ENCODE data around the gene ATOX1. TPM values are rescaled to one million over a fixed set of nuclear protein-coding genes. Genes with fewer than 3 reads are reported as not detected.

The ATOX1 gene
- total and polyA plus RNA-seq, 9 of the 15 experiments (the other 6 are each of a cell fraction or from before 2014, with no cell fraction given): 59.2 to 318 (median 86.2) TPM

GRCh38 chr5:151758430-151759241, at the start of gene ATOX1 (continued):
- peak; percentile 56 for TF ChIP-seq PCBP1 (IDR thresholded peaks at IDR 0.05; ENCODE audit: low read depth, low read length, poor library complexity, severe bottlenecking)
- no peak for TF ChIP-seq ZNF41 (CRISPR knock-in tag; conservative IDR thresholded peaks at IDR 0.05)
- TF ChIP-seq SP1 (CRISPR knock-in tag; IDR thresholded peaks at IDR 0.05): peak; percentile 67; the same call in 1 of the 2 replicates
- TF ChIP-seq NFRKB (IDR thresholded peaks at IDR 0.05; ENCODE audit: low read depth): peak; percentile 68; the same call in 1 of the 2 replicates
- TF ChIP-seq NBN (IDR thresholded peaks at IDR 0.05; ENCODE audit: low read depth): peak; percentile 84
- TF ChIP-seq, protein P1, sequence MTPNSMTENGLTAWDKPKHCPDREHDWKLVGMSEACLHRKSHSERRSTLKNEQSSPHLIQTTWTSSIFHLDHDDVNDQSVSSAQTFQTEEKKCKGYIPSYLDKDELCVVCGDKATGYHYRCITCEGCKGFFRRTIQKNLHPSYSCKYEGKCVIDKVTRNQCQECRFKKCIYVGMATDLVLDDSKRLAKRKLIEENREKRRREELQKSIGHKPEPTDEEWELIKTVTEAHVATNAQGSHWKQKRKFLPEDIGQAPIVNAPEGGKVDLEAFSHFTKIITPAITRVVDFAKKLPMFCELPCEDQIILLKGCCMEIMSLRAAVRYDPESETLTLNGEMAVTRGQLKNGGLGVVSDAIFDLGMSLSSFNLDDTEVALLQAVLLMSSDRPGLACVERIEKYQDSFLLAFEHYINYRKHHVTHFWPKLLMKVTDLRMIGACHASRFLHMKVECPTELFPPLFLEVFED (CRISPR knock-in tag; conservative IDR thresholded peaks at IDR 0.05): 0 out of 2 replicates have a peak, but pooled peaks have one; percentile 38
- no peak for TF ChIP-seq PATZ1 (CRISPR knock-in tag; IDR thresholded peaks at IDR 0.05; ENCODE audit: borderline replicate concordance)
- peak; percentile 67 for TF ChIP-seq ATF7 (IDR thresholded peaks at IDR 0.05)
- peak in 1 of 2 experiments; percentile 77; a peak in 2 of 4 replicates for TF ChIP-seq NONO (IDR thresholded peaks at IDR 0.05; ENCODE audit: low read depth in 2 of 2, low read length in 1 of 2)
- TF ChIP-seq ZBTB40 (IDR thresholded peaks at IDR 0.05): peak; percentile 50; the same call in 1 of the 2 replicates
- no peak for TF ChIP-seq ZBTB40 (CRISPR knock-in tag; IDR thresholded peaks at IDR 0.05)
